NCI-H1105 treated with DMSO at 0.1 percent for 48 hours (cell line): ENCODE data around the gene PDE11A.
"Not testable (repeated sequence)": the region's sequence is repeated elsewhere in the genome, so short reads cannot be mapped to it uniquely, and the experiment has no call there.

ENCODE experiments used
- DNase-seq: peaks from one replicate; lab custom pipeline; 2025; lab: John Stamatoyannopoulos, UW

The PDE11A gene

GRCh38 chr2:178074123-178075005 is 1.8 kb upstream of the PDE11A start:
- no peak for DNase-seq

- DNase-seq, result no peak
Observed at GRCh38 chr2:178072000-178072382, 586 bp downstream of the PDE11A start.

GRCh38 chr2:178070824-178071223 is 1.8 kb downstream of the PDE11A start:
- no peak for DNase-seq

- no peak for DNase-seq
Observed at GRCh38 chr2:178069551-178069950, 3.0 kb downstream of the PDE11A start.

GRCh38 chr2:178068823-178069454 is 3.6 kb downstream of the PDE11A start:
- no peak for DNase-seq

GRCh38 chr2:178066890-178067669 is 5.5 kb downstream of the PDE11A start:
- DNase-seq, result no peak

GRCh38 chr2:178066324-178066723 is 6.3 kb downstream of the PDE11A start:
- DNase-seq, result no peak

GRCh38 chr2:178059681-178060080 is 12.9 kb downstream of the PDE11A start:
- no peak for DNase-seq

- DNase-seq, result no peak
Observed at GRCh38 chr2:178059111-178059510, 13.5 kb downstream of the PDE11A start.

GRCh38 chr2:178057179-178057680 is 15.3 kb downstream of the PDE11A start:
- DNase-seq, result no peak

GRCh38 chr2:178056345-178056744 is 16.2 kb downstream of the PDE11A start:
- no peak for DNase-seq

GRCh38 chr2:178051257-178051656 is 21.3 kb downstream of the PDE11A start:
- not testable (repeated sequence) for DNase-seq

- DNase-seq, result no peak
Observed at GRCh38 chr2:178047391-178047790, 25.2 kb downstream of the PDE11A start.

GRCh38 chr2:178044836-178045235 is 27.7 kb downstream of the PDE11A start:
- DNase-seq, result no peak

GRCh38 chr2:178043266-178043665 is 29.3 kb downstream of the PDE11A start:
- no peak for DNase-seq

GRCh38 chr2:178033583-178033982 is 39.0 kb downstream of the PDE11A start:
- DNase-seq, result not testable (repeated sequence)

GRCh38 chr2:178029342-178029741 is 43.2 kb downstream of the PDE11A start:
- no peak for DNase-seq

GRCh38 chr2:178025551-178026185 is 46.9 kb downstream of the PDE11A start:
- no peak for DNase-seq

GRCh38 chr2:178018141-178018540 is 54.4 kb downstream of the PDE11A start:
- DNase-seq, result no peak

GRCh38 chr2:178016612-178017011 is 56.0 kb downstream of the PDE11A start:
- DNase-seq, result no peak

- DNase-seq, result no peak
Observed at GRCh38 chr2:178012639-178013038, 59.9 kb downstream of the PDE11A start.

- no peak for DNase-seq
Observed at GRCh38 chr2:178009813-178010212, 62.8 kb downstream of the PDE11A start.
